Mucosa of gallbladder (tissue), 1 donor: ENCODE measurements around the gene L1CAM. TPM values are rescaled to one million over a fixed set of nuclear protein-coding genes. Genes with fewer than 3 reads are reported as not detected.

Experiments used
- DNase-seq: peaks from one replicate; pipeline ENCODE4 v3.0.0-alpha.2; 2020; ENCODE audit warnings: low spot score
- total RNA-seq: library from RNA; stranded (reverse); gene quantifications from one replicate; pipeline ENCODE4 v1.2.1, GENCODE V29; 2021
- donor health status: DM: no; HTN: no; CAD: no.

Gene L1CAM
- total RNA-seq, 1 donor from 2014 or later, result 10.0 TPM

DNA sequence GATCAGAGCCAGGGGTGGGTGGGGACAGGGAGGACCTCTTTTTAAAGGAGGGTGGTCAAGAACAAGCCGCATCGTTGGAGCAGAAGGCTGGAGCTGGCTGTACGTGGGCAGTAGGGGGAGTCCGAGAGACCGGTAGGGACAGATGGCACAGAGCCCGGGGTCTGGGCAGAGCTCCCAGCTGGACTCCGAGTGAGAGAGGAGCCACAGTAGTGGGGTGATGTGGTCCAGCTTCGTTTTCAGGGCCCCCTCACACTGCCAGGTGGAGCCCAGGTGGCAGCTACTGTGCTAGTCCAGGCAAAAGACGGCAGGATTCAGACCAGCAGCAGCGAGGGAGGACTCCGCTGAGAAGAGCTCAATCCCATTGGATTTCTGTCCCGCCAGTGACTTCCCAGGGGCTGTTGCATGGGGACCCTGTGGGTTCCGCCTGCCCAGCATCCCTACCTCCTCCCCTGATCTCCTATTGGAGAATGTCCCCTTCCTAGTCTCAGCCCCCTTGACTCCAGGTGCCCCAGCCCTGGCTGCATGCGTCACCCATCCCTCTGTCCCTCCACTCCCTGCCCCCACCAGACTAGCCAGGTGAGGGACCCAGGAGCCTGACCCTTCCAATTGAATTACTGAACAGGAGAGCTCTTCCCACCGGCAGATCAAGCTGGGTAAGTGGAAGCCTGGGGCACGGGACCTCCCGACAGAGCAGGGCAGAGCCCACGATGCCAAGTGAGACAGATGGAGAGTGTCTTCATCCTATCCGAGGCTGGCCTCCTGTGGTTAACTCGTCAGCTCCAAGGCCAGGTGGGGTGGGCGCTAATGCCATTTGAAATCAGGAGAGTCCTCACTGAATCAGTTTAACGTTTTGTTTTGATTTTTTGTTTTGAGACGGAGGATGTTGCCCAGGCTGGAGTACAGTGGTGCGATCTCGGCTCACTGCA lies 37.2 kb upstream of the L1CAM start:
- DNase-seq, result peak; percentile 66

DNA sequence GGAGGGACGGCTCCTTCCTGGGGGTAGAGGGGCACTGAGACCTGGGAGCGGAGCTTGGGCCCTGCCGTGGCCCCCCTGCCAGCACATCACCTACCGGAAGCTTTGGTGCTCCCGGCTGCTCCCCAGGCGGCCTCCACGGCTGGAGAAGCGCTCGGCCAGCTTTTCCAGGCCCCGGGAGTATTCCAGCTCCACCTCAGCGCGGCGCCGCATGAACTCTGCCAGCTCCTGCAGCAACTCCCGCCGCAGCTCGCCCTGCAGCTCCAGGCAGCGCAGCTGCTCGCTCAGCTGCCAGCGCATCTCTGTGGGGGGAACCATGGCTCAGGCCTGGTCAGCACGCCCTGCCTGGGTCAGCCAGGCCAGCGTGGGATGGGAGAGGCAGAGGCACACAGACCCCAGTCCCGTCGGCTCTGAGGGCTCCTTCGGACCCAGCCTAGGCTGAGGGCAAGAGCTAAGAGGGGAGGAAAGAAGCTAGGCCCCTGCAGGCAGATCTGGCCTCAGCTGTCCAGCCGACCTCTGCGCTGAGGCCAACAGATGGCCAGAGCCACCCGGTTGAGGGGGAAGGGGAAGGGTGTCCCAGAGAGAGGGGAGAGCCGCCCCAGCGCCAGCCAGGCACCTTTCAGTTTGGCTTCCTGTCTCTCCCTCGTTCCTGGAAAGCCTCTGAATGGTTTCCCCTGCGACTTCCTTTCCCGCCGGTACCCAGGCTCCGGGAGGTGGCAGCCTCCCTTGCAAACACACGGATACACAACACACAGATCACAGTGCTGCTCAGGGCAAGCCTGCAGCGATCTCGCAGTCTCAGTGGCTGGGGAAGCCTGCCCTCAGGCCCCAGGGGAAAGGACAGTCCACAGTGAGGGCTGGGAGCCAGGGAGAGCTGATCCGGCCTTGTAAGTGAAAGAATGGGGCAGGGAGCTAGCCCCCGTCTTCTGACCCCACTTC lies 35.8 kb upstream of the L1CAM start:
- no peak for DNase-seq

DNA sequence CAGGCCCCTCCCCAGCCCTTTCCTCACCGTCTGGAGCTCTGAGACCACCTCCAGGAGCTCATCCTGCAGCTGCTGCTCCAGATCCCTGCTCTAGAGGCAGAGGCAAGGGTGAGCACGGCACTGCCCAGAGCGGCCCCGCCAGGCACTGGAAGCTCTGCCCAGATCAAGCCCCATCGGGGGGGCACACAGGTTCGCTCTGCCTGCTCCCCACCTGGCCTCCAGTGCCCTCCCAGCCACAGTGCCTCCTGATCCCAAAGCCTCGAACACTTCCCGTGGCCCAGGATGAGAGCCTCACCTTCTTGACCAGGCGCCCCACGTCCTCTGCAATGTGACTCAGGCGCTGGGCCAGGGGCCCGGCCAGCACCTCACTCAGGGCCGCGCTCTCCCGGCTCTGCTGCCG lies 35.1 kb upstream of the L1CAM start:
- no peak for DNase-seq

DNA sequence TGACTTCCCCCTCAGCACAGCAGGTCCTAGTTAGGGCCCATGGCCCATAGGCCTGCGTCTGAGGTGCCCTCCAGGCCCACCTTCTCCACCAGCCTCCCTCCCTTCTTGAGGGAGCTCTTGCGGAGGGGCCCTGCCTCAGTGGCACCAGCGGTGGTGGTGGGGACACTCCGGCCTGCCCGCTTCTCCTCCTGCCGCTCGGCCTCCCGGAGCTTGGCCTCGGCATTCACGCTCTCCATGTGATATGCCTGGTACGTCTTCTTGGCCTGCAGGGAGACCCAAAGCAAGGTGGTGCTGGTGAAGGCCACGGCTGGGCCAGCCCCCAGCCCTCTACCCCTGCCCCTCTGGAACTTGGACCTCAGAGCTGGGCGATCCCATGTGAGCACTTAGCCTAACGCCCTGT lies 34.6 kb upstream of the L1CAM start:
- no peak for DNase-seq

DNA sequence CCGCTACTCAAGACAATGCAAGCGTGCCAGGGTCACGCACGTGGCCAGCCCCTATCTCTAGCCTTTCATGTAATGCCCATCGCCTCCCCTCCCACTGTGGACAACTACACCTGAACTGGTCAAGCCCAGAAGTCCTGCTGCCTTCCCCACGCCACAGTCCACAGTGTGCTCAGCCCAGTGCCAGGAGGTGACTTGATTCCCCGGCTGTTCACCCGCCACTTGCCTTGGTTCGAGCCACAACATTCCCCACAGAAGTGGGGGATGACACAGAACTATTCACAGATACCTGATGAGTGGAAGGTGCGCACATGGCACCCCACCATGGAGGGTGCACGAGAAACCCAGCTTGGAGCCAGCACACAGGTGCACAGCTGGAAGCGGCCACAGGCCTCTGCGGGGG lies 33.3 kb upstream of the L1CAM start:
- DNase-seq, result no peak

DNA sequence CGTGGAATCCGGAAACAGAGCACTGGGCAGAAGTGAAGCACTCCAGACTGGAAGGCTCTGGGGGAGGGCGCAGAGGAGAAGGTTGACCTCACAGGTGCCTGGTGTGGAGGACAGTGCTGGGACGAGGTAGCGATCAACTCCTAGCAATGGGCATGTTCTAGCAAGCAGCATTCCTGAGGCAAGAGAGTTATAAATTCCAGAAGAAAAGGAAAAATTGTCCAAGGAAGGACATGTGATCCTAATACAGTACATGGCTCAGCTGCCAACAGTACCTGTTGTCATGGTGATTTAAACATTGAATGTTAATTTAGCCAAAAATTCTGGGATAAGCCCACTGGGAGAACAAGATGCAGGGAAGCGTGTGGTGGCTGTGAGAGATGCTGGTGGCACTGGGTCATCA lies 31.9 kb upstream of the L1CAM start:
- DNase-seq, result no peak

DNA sequence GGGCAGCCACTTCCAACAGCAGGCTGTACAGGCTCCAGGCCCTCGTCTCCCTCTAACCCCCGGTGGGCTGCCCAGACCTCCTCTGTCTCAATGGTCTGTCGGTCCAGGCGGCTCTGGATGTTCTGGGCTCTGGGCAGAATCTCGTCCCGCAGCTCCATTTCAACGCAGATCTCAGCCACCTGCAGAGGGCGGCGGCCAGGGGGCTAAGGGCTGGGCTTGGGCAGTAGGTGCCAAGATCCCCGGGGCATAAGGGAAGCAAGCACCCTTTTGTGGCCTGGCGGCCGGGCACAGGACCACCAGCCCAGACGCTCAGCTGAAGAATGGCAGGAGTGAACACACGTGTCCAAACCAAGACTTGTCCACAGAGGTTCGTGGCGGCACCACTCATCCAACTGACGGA lies 27.7 kb upstream of the L1CAM start:
- no peak for DNase-seq

DNA sequence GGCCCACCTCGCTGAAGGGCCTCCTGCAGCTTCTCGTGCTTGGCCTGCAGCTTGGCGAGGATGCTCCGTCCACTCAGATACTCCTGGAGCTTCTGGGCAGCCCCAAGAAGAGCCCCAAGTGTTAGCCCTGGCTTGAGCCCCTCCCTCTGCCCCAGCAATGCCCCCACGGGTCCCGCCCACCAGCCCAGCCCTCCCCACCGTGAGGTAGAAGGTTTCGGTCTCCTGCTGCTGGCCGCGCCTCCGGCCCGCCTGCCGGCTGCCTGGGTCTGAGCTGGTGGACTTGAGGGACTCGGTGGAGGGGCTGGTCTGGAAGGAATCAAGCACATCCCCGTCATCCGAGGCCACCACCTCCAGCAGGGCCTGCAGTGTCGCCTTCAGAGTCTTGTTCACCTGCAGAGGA lies 27.2 kb upstream of the L1CAM start:
- no peak for DNase-seq

DNA sequence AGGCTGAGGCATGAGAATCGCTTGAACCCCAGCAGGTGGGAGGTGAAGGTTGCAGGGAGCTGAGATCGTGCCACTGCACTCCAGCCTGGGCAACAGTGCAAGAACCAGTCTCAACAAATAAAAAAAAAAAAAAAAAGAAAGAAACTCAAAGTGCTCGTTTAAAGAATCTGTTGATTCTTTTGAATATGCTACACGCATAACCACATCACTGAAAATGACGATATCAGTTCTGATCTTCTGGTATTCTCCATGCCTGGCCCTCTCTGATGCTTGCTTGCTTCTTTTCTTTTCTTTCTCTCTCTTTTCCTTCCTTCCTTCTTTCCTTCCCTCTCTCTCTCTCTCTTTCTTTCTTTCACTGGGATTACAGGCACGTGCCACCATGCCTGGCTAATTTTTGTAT lies 25.8 kb upstream of the L1CAM start:
- DNase-seq, result no peak

DNA sequence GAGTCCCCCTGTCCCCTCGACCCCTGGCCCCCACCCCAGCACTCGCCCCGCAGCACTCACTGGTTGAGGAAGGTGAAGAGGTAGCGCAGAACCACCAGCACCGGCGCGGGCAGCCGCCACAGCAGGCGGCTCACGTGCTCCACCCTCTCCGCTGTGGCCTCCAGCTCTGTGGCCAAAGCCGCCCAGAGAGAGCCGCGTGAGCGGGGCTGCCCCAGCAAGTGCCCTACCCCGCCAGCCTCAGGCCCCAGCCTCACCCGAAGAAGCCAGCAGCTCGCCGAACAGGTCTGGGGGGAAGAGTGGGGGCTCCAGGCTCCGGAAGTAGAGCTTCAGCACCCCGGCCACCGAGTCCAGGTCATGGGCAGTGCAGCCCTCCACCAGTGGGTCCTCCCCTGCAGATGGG lies 24.5 kb upstream of the L1CAM start:
- DNase-seq, result no peak

DNA sequence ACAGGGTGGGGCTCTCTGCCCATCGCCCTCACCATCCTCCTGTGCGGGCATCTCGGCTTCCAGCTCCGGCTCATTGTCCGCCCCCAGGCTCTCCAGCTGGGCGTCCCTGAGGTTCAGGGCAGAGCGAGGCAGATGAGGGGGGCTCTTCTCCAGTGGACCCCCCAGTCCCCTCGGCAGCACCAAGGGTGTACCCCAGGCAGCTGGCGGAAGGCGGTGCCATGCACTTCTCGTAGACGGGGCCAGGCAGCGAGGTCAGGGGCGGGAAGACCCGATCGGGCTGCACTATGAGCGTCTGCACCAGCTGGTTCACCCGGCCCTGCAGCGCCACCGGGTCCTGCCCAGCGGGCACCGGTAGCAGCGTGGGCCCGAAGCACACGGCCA lies 24.0 kb upstream of the L1CAM start:
- no peak for DNase-seq

DNA sequence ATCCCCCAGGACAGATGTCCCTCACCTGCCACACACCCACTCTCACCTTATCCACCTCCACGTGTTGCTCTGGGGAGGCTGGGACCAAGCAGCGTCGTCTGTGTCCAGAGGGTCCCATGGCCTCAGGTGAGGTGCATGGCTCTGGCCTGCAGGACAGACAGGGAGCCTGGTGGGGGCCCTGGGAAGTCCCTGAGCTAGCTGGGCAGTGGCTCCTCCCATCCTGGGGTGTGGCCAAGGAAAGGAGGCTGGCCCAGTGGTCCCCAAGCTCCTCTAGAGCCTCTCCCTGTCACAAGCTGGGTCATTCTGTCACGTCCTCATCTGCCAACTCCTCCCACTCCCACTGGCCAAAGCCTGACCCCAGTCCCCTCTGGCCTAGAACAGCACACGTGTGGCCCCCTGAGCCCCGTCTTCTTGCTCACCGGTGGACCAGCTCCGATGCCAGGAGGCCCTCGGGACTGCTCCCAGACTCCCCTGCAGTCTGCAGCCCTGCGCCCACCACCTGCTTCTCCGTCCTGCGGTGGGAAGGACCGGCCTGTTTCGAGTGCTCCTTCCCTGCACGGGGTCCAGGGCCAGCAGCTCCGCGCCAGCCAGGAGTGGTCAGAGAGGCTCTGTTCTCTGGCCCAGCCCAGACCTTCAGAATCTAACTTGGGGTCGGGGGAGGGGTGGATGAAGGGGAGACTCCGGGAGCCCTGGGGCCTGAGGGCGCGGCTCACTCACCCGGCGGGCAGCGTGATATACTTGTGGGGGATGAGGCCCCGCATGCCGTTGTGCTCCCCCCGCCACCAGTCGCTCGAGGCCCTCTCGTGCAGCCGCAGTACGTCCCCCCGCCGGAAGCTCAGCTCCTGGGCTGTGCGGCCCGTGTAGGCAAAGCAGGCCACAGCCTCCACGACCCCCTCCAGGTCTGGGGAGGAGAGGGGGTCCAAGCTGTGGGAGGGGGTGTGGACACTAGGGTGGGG lies 23.3 kb upstream of the L1CAM start:
- DNase-seq, result no peak

DNA sequence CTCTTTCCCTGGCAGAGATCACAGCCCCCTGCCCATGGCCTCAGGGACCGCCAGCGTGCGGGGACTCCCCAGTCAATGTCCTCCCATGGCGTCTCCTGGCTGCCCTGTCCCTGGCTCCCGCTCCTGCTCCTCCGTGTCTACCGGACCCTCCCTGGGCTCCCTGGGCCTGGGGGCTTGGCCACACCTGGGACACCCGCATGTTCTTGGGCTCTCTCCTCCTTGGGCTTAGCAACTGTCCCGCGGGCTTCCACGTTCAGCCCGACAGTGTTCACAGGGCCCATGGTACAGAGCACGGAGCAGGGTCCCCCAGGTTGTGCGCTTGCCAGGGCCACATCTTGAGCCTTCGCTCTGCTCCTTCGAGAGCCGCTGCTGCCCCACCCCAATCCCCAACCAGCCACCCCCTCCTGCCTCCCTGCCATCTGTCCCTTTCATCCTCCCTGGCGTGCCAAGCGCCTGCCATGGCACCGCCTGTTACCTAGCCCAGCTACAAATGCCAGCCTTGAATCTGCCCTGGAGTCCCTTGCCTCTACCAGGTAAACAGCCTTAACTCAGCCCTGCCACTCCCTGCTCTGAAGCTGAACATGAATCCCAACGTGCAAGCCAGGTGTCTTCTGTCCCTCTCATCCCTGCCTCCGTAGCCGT lies 22.4 kb upstream of the L1CAM start:
- DNase-seq, result no peak

DNA sequence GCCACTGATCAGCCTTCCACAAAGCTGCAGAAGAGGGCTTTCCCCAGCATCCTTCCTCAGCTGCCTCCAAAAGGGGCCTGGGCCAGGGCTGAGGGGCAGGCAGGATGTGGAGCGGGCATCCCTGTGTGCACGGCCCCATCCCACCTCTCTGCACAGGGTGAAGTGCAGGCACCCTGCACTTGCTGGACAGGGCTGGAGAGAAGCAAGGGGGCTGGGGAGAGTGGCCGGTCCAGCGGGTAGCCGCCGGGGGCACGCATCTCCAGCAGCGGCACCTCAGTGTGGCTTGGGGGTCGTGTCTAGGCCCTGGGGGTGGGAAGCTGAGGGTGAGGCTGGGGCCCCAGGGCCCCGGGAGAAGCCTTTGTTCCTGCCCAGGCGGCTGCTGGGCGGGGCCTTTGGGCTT lies 21.5 kb upstream of the L1CAM start:
- DNase-seq, result no peak

DNA sequence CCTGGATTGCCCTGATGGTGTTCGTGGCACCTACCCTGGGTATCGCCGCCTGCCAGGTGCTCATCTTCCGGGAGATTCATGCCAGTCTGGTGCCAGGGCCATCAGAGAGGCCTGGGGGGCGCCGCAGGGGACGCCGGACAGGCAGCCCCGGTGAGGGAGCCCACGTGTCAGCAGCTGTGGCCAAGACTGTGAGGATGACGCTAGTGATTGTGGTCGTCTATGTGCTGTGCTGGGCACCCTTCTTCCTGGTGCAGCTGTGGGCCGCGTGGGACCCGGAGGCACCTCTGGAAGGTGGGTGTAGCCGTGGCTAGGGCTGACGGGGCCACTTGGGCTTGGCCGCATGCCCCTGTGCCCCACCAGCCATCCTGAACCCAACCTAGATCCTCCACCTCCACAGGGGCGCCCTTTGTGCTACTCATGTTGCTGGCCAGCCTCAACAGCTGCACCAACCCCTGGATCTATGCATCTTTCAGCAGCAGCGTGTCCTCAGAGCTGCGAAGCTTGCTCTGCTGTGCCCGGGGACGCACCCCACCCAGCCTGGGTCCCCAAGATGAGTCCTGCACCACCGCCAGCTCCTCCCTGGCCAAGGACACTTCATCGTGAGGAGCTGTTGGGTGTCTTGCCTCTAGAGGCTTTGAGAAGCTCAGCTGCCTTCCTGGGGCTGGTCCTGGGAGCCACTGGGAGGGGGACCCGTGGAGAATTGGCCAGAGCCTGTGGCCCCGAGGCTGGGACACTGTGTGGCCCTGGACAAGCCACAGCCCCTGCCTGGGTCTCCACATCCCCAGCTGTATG lies 20.3 kb upstream of the L1CAM start:
- no peak for DNase-seq

DNA sequence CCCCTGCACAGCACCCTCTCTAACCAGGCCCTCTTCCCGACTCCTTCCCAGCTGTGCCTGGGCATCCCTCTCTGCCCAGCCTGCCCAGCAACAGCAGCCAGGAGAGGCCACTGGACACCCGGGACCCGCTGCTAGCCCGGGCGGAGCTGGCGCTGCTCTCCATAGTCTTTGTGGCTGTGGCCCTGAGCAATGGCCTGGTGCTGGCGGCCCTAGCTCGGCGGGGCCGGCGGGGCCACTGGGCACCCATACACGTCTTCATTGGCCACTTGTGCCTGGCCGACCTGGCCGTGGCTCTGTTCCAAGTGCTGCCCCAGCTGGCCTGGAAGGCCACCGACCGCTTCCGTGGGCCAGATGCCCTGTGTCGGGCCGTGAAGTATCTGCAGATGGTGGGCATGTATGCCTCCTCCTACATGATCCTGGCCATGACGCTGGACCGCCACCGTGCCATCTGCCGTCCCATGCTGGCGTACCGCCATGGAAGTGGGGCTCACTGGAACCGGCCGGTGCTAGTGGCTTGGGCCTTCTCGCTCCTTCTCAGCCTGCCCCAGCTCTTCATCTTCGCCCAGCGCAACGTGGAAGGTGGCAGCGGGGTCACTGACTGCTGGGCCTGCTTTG lies 19.6 kb upstream of the L1CAM start:
- no peak for DNase-seq

DNA sequence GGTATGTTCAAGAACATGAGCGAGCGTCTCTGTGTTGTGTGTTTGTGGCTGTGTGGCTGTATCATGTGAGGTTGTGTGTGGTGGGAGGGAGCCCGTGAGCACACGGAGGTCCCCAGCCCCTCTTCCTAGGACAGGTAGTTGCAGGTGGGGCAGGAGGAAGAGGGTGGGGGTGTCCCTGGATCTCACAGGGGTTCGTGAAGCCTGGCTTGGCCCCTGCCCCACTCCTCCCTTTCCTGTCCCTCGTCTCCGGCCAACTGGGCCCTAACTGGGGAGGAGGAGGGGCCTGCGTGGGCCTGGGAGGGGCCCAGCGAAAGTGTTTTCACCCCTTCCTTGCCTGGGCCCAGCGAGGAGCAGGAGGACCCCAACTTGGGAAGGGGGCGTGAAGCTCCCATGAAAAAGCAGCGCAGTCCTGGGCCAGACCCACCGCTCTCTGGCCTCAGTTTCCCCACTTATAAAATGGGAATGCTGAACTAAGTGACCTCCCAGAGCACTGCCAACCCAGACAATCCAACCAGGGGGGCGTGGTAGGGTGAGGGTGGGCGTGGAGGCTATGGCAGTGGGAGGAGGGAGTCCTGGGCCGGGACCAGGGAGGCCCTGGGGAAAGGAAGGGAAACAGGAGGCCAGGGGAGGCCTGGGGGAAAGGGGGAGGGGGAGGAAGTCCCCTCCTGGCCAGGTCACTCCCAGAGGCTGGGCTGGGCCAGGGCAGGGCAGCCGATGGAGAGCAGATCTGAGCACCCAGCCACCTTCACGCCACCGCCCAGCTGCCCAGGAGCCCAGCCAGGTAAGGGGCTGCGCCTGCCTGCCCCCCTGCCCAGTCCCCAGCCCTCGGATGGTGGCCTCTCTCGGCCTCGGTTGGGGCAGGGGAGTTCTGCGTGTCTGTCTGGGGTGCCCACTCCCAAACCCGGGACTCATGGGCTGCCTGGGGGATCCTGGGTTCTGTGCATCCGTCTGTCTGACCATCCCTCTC lies 18.3 kb upstream of the L1CAM start, which contains the start of gene AVPR2:
TSS of gene AVPR2 (plus strand) at position 683 of the 967 bp plus-strand sequence. CDS start 473 bp downstream, outside the sequence.
- no peak for DNase-seq

DNA sequence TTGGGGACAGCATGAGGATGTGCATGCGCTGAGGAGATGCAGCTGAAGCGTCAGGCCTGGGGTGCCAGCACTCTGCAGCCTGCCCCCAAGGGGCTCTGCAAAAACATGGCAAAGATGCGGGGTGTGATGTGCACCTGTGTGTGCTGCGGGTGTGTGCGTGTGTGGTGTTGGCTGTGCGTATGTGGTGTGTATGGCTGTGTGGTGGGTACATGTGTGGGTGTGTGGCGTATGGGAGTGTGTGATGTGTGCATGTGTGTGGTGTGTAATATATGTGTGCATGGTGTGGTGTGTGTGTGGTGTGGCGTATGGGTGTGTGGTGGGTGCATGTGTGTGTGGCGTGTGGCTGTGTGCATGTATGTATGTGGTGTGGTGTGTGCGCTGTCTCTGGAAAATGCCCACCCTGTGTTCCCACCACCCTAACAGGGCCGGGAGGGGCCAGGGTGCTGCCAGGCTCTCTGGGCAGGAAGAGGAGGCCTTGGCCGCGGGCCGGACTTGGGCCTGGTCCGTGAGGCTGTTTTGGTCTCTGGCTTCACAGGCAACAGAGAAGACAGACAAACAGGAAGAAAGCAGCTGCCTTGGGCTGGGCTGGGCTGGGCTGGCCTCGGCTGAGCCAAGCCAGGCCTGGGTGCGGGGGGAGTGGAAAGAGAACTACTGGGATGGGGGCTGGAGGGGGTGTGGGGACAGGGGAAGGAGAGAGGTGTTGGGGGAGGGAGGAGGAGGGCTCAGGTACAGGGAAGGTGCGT lies 17.4 kb upstream of the L1CAM start:
- DNase-seq, result no peak
